GM12878 (cell line): ENCODE measurements around the gene TRIM38. TPM values are rescaled to one million over a fixed set of nuclear protein-coding genes. Genes with fewer than 3 reads are reported as not detected.

Experiments used
- ATF2 ChIP-seq: IDR thresholded peaks from 2 replicates; pipeline ENCODE4 v1.6.1; 2012; ENCODE audit warnings: low read length, inconsistent platforms
- BMI1 ChIP-seq: fragments of 450-650 bp; IDR thresholded peaks from 2 replicates; pipeline ENCODE4 v1.6.1; 2016; ENCODE audit warnings: mild to moderate bottlenecking, moderate library complexity, borderline replicate concordance
- CHD2 ChIP-seq: IDR thresholded peaks from 2 replicates; pipeline ENCODE4 v1.6.1; 2011; ENCODE audit warnings: low read depth, low read length, improper control_type of control experiment, borderline replicate concordance
- CREB1 ChIP-seq: IDR thresholded peaks from 2 replicates; pipeline ENCODE4 v1.6.1; 2012; ENCODE audit warnings: low read depth, mild to moderate bottlenecking, inconsistent platforms
- CREM ChIP-seq: IDR thresholded peaks from 2 replicates; pipeline ENCODE4 v1.6.1; 2014; ENCODE audit warnings: antibody characterized with exemption, low read depth
- ELK1 ChIP-seq: IDR thresholded peaks from 2 replicates; pipeline ENCODE4 v1.6.1; 2012; ENCODE audit warnings: low read depth, low read length, improper control_type of control experiment
- FOXK2 ChIP-seq: fragments of 450-650 bp; IDR thresholded peaks from 2 replicates; pipeline ENCODE4 v1.6.1; 2017; ENCODE audit warnings: mild to moderate bottlenecking, moderate library complexity
- GABPA ChIP-seq: IDR thresholded peaks from 2 replicates; pipeline ENCODE4 v1.6.1; 2014; ENCODE audit warnings: antibody characterized with exemption, low read depth, mild to moderate bottlenecking, inconsistent platforms
- KDM1A ChIP-seq: fragments of 200-600 bp; sonication (generic); IDR thresholded peaks from 2 replicates; pipeline ENCODE4 v1.6.1; 2016; ENCODE audit warnings: borderline replicate concordance
- KLF5 ChIP-seq: fragments of 450-650 bp; IDR thresholded peaks from 2 replicates; pipeline ENCODE4 v1.6.1; 2014; ENCODE audit warnings: mild to moderate bottlenecking; ENCODE audit not compliant: partially characterized antibody
- MXI1 ChIP-seq: fragments of 150-350 bp; IDR thresholded peaks from 2 replicates; pipeline ENCODE4 v1.6.1; 2011; ENCODE audit warnings: low read depth, mild to moderate bottlenecking, inconsistent platforms, low read length, improper control_type of control experiment
- NFIC ChIP-seq: IDR thresholded peaks from 2 replicates; pipeline ENCODE4 v1.6.1; 2012; ENCODE audit warnings: low read depth, mild to moderate bottlenecking, inconsistent platforms, low read length, moderate library complexity
- NFXL1 ChIP-seq: fragments of 450-650 bp; IDR thresholded peaks from 2 replicates; pipeline ENCODE4 v1.6.1; 2017; ENCODE audit warnings: antibody characterized with exemption, mild to moderate bottlenecking, borderline replicate concordance
- NKRF ChIP-seq: fragments of 450-650 bp; conservative IDR thresholded peaks from 2 replicates; pipeline ENCODE4 v1.6.1; 2017; ENCODE audit warnings: mild to moderate bottlenecking, moderate library complexity
- NRF1 ChIP-seq: conservative IDR thresholded peaks from 2 replicates; pipeline ENCODE4 v1.6.1; 2011; ENCODE audit warnings: mild to moderate bottlenecking, low read depth, low read length, improper control_type of control experiment
- PKNOX1 ChIP-seq: fragments of 450-650 bp; IDR thresholded peaks from 2 replicates; pipeline ENCODE4 v1.6.1; 2016; ENCODE audit warnings: mild to moderate bottlenecking
- POLR2AphosphoS5 ChIP-seq: IDR thresholded peaks from 2 replicates; pipeline ENCODE4 v1.6.1; 2011; ENCODE audit warnings: mild to moderate bottlenecking, low read length, inconsistent platforms
- RAD21 ChIP-seq: IDR thresholded peaks from 2 replicates; pipeline ENCODE4 v1.6.1; 2011; ENCODE audit warnings: mild to moderate bottlenecking, low read depth, low read length, moderate library complexity; ENCODE audit not compliant: insufficient read depth
- RCOR1 ChIP-seq: conservative IDR thresholded peaks from 2 replicates; pipeline ENCODE4 v1.6.1; 2012; ENCODE audit warnings: low read depth, low read length, improper control_type of control experiment
- RELA ChIP-seq: fragments of 450-650 bp; IDR thresholded peaks from 2 replicates; pipeline ENCODE4 v1.8.0; 2014; ENCODE audit warnings: borderline replicate concordance; ENCODE audit not compliant: partially characterized antibody
- SMAD5 ChIP-seq: IDR thresholded peaks from 2 replicates; pipeline ENCODE4 v1.6.1; 2016; ENCODE audit warnings: antibody characterized with exemption, low read depth
- SRF ChIP-seq, 2 experiments: IDR thresholded peaks; 2 replicates each; pipeline ENCODE4 v1.6.1; 2011; ENCODE audit warnings: low read depth in 2 of 2, low read length in 2 of 2, mild to moderate bottlenecking in 1 of 2, moderate library complexity in 1 of 2
- SUZ12 ChIP-seq: fragments of 200-600 bp; sonication (generic); IDR thresholded peaks from one replicate; pipeline ENCODE4 v1.6.1; 2018; ENCODE audit warnings: antibody characterized with exemption, mild to moderate bottlenecking; ENCODE audit not compliant: unreplicated experiment
- TBL1XR1 ChIP-seq: IDR thresholded peaks from 2 replicates; pipeline ENCODE4 v1.6.1; 2012; ENCODE audit warnings: low read depth, low read length, improper control_type of control experiment
- TCF12 ChIP-seq: IDR thresholded peaks from 2 replicates; pipeline ENCODE4 v1.6.1; 2011; ENCODE audit warnings: low read depth, mild to moderate bottlenecking, low read length
- TCF3 ChIP-seq: IDR thresholded peaks from 2 replicates; pipeline ENCODE4 v1.6.1; 2012; ENCODE audit warnings: low read depth, mild to moderate bottlenecking, low read length, borderline replicate concordance; ENCODE audit not compliant: insufficient read depth
- WRNIP1 ChIP-seq: IDR thresholded peaks from 2 replicates; pipeline ENCODE4 v1.6.1; 2011; ENCODE audit warnings: low read depth, low read length, improper control_type of control experiment, borderline replicate concordance
- polyA plus RNA-seq, 11 experiments: library from polyadenylated mRNA; depleted of rRNA in 4 of 11; unstranded in 6 of 11; stranded (reverse) in 5 of 11; fragments of >200 nt; fragmentation: Nextera tagmentation in 4 of 11; fragmentation: Illumina TruSeq in 1 of 11; extraction: Ambion mirVana in 4 of 11; extraction: Trizol in 1 of 11; gene quantifications; 1 replicate in 1 of 11; 2 replicates in 10 of 11; pipeline versions ENCODE4 v1.2.1 to v1.2.3, GENCODE V29; 2011 to 2016; ENCODE audit warnings: inconsistent platforms in 2 of 11, missing spikeins in 2 of 11, low read depth in 1 of 11
- total RNA-seq, 4 experiments: library from RNA; depleted of rRNA in 3 of 4; stranded (reverse); fragments of >200 nt in 3 of 4; fragmentation: Illumina TruSeq in 1 of 4; extraction: Trizol in 1 of 4; gene quantifications; 2 replicates each; pipeline versions ENCODE4 v1.2.1 to v1.2.3, GENCODE V29; 2013 to 2021

TRIM38 gene
- total and polyA plus RNA-seq, 10 of the 15 experiments (the other 5 are each of a cell fraction or from before 2014, with no cell fraction given) = 4.5 to 14.7 (median 11.1) TPM

- TF ChIP-seq ELK1 (peak; percentile 46; the same call in 1 of the 2 replicates), TCF12 (peak; percentile 81; the same call in 1 of the 2 replicates), CHD2 (peak; percentile 80; the same call in 1 of the 2 replicates), WRNIP1 (no peak), SMAD5 (peak; percentile 99), SRF (IDR thresholded peaks at IDR 0.05; ENCODE audit: low read depth in 2 of 2, low read length in 2 of 2) (no peak), GABPA (no peak), KDM1A (no peak), RELA (peak; percentile 83), NKRF (peak; percentile 61), NFXL1 (peak; percentile 94), TCF3 (peak; percentile 98), TBL1XR1 (no peak), MXI1 (peak; percentile 17; the same call in 1 of the 2 replicates), RCOR1 (no peak; the same call in 1 of the 2 replicates), PKNOX1 (peak; percentile 69; the same call in 1 of the 2 replicates), CREM (peak; percentile 47; the same call in 1 of the 2 replicates), ATF2 (0 out of 2 replicates have a peak, but pooled peaks have one; percentile 15), NRF1 (no peak), SUZ12 (no peak), NFIC (peak; percentile 67), CREB1 (peak; percentile 75), RAD21 (no peak), FOXK2 (no peak), POLR2AphosphoS5 (peak; percentile 100), BMI1 (0 out of 2 replicates have a peak, but pooled peaks have one; percentile 12), KLF5 (peak; percentile 86)
Observed at GRCh38 chr6:26020329-26021000, 57.9 kb downstream of the TRIM38 start (continued).
